ENCODE data around the gene TEX29.

The TEX29 gene

GRCh38 chr13:111344471-111345191 is 24.2 kb downstream of the TEX29 start:
- no peak for DNase-seq

GRCh38 chr13:111345682-111346081 is 25.2 kb downstream of the TEX29 start:
- no peak for DNase-seq

- no peak for DNase-seq
Measured at GRCh38 chr13:111346101-111346680, 25.7 kb downstream of the TEX29 start.

- no peak for DNase-seq
Measured at GRCh38 chr13:111347438-111347837, 27.0 kb downstream of the TEX29 start.

GRCh38 chr13:111353508-111353907 is 33.1 kb downstream of the TEX29 start:
- DNase-seq = no peak

GRCh38 chr13:111354789-111355188 is 34.3 kb downstream of the TEX29 start:
- no peak for DNase-seq

GRCh38 chr13:111356795-111357194 is 36.4 kb downstream of the TEX29 start:
- no peak for DNase-seq

GRCh38 chr13:111359237-111359915 is 38.9 kb downstream of the TEX29 start:
- DNase-seq = no peak

GRCh38 chr13:111359930-111360329 is 39.5 kb downstream of the TEX29 start:
- no peak for DNase-seq

GRCh38 chr13:111360452-111360851 is 40.0 kb downstream of the TEX29 start:
- no peak for DNase-seq

GRCh38 chr13:111361046-111361872 is 40.8 kb downstream of the TEX29 start:
- DNase-seq = no peak

GRCh38 chr13:111361873-111362648 is 41.6 kb downstream of the TEX29 start:
- no peak for DNase-seq

- DNase-seq = no peak
Measured at GRCh38 chr13:111363121-111363520, 42.7 kb downstream of the TEX29 start.

GRCh38 chr13:111363591-111363990 is 43.1 kb downstream of the TEX29 start:
- no peak for DNase-seq

- no peak for DNase-seq
Measured at GRCh38 chr13:111365149-111366005, 44.9 kb downstream of the TEX29 start.

- DNase-seq = no peak
Measured at GRCh38 chr13:111367340-111367739, 46.9 kb downstream of the TEX29 start.

- DNase-seq = no peak
Measured at GRCh38 chr13:111368091-111368490, 47.6 kb downstream of the TEX29 start.

GRCh38 chr13:111370147-111370546 is 49.7 kb downstream of the TEX29 start:
- no peak for DNase-seq

- no peak for DNase-seq
Measured at GRCh38 chr13:111370570-111371535, 50.4 kb downstream of the TEX29 start.

GRCh38 chr13:111371720-111372119 is 51.3 kb downstream of the TEX29 start:
- no peak for DNase-seq

Measured in activated gamma-delta T cell (primary cell).